ENCODE data around the gene ATP11C.
"Not testable (repeated sequence)": the region's sequence is repeated elsewhere in the genome, so short reads cannot be mapped to it uniquely, and the experiment has no call there.

Gene ATP11C

DNA sequence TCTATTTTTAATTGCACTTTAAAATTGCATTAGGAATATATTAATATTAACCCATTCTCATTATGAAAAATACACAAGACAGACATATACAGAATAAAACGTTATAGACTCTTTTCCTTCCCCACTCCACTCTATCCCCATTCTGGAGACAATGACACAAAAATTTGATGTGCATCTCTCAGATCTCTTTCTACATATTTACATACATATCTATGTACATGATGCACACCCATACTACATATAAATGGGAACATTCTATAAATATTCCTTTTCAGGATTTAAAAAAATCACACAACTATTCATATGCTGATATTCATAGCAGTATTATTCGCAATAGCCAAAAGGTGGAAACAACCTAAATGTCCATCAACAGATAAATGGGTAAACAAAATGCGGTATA lies 34.9 kb upstream of the ATP11C start:
- H3K4me3 ChIP-seq (ENCODE audit: low read depth, low read length): no peak overlapping the region
- DNase-seq (ENCODE audit: low read depth): no peak

DNA sequence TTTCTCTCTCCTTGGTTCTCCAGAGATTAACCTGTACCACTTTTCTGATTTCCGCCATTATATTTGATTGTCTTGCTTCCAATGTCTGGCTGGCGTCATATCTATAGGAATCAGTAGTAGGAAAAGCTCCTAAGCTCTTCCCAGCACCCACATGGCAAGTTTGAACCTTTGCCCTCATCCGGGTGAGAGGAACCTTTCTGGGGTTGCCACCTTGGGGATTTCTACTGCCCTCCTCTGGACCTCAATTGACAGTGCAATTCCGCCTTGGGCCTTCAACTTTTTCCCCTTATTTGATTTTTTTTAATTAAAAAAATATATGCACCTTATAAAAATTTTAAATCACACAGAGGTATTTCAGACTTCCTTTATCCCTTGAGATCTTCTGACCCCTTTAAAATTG lies 34.4 kb upstream of the ATP11C start:
- peak; percentile 6 for DNase-seq (ENCODE audit: low read depth)
- TF ChIP-seq, protein P1, sequence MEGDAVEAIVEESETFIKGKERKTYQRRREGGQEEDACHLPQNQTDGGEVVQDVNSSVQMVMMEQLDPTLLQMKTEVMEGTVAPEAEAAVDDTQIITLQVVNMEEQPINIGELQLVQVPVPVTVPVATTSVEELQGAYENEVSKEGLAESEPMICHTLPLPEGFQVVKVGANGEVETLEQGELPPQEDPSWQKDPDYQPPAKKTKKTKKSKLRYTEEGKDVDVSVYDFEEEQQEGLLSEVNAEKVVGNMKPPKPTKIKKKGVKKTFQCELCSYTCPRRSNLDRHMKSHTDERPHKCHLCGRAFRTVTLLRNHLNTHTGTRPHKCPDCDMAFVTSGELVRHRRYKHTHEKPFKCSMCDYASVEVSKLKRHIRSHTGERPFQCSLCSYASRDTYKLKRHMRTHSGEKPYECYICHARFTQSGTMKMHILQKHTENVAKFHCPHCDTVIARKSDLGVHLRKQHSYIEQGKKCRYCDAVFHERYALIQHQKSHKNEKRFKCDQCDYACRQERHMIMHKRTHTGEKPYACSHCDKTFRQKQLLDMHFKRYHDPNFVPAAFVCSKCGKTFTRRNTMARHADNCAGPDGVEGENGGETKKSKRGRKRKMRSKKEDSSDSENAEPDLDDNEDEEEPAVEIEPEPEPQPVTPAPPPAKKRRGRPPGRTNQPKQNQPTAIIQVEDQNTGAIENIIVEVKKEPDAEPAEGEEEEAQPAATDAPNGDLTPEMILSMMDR (IDR thresholded peaks at IDR 0.05; ENCODE audit: insufficient read depth, low read depth, low read length, missing control alignments): peak; percentile 27
- no peak overlapping the region for H3K4me3 ChIP-seq (ENCODE audit: low read depth, low read length)

More for the DNA sequence above, 34.9 kb upstream of the ATP11C start:
- TF ChIP-seq, protein P1 (IDR thresholded peaks at IDR 0.05; ENCODE audit: insufficient read depth, low read depth, low read length, missing control alignments): no peak

DNA sequence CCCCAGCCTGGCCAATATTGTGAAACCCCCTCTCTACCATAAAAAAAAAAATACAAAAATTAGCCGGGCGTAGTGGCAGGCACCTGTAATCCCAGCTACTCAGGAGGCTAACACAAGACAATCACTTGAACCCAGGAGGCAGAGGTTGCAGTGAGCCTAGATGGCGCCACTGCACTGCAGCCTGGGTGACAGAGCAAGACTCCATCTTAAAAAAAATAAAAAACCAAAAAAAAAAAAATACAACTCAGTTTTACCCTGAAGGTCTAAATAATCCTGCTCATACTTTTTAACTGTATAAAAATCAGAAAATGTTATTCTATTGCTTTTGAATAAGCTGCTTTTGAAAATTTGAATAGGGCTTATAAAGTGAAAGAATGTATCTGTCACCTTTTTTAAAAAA lies 33.3 kb upstream of the ATP11C start:
- not testable (repeated sequence) for DNase-seq (ENCODE audit: low read depth); H3K4me3 ChIP-seq (ENCODE audit: low read depth, low read length)

DNA sequence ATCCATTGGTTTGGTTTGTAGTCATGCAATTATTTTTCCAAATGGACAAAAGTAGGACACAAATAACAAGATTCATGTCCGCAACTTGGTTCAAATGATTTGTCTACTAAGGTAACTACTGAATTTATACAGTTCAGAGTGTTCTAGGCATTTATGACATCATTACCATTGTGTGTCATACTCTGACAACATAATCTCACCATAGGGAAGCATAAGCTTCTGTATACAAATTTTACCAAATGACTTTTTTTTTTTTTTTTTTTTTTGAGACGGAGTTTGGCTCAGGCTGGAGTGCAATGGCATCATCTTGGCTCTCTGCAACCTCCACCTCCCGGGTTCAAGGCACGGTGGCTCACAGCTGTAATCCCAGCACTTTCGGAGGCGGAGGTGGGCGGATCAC lies 32.6 kb upstream of the ATP11C start, which contains the start of gene CXorf66:
CXorf66 (minus strand) TSS at position 101 of the 400 bp plus-strand sequence; CDS start at position 76, 25 bp downstream.
- TF ChIP-seq, protein P1 (IDR thresholded peaks at IDR 0.05; ENCODE audit: insufficient read depth, low read depth, low read length, missing control alignments): no peak
- DNase-seq (ENCODE audit: low read depth): no peak

DNA sequence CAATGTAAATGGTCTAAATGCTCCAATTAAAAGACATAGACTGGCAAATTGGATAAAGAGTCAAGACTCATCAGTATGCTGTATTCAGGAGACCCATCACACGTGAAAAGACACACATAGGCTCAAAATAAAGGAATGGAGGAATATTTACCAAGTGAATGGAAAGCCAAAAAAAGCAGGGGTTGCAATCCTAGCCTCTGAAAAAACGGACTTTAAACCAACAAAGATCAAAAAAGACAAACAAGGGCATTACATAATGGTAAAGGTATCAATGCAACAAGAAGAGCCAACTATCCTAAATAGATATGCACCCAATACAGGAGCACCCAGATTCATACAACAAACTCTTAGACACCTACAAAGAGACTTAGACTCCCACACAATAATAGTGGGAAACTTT lies 28.2 kb upstream of the ATP11C start:
- not testable (repeated sequence) for H3K4me3 ChIP-seq (ENCODE audit: low read depth, low read length); DNase-seq (ENCODE audit: low read depth)

More for the DNA sequence above, 32.6 kb upstream of the ATP11C start, which contains the start of gene CXorf66:
- H3K4me3 ChIP-seq (ENCODE audit: low read depth, low read length): no peak within 1 kb of the TSS

DNA sequence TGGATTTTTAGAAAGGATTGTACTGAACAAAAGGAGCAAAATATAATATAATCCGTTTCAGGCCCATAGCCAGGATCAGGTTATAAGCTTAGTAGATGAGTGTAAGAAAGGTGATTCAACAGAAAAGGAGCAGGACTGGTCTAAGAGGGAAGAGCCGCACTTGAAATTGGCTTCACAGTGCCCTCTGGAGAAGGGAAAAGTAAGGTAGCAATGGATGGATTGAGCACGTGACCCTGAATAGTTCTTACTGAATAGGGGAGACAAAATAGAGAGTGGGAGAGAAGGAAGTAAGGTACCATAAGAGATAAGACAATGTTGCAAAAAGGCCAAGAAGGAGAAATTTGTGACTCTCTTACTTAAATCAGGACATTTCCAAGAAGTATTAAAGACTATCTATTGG lies 16.9 kb upstream of the ATP11C start:
- TF ChIP-seq, protein P1 (IDR thresholded peaks at IDR 0.05; ENCODE audit: insufficient read depth, low read depth, low read length, missing control alignments): no peak
- H3K4me3 ChIP-seq (ENCODE audit: low read depth, low read length): no peak overlapping the region
- DNase-seq (ENCODE audit: low read depth): no peak

DNA sequence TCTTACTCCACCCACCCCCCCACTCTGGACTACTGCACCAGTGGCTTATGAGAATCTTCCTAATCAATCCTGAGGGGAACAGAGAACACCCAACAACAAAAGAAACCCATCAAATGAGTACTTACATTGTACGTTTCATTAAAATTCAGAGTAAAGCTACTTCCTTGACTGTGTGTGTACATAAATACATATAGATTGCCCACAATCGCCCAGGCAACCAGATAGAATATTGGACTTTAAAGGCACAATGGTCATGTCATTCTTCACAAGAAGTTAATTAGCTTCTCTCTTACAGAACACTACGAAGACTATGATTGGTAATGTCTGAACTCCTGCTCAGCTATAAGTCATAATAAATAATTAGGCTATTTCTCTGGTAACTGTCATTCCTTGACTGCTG lies 12.2 kb upstream of the ATP11C start:
- no peak overlapping the region for H3K4me3 ChIP-seq (ENCODE audit: low read depth, low read length)
- TF ChIP-seq, protein P1 (IDR thresholded peaks at IDR 0.05; ENCODE audit: insufficient read depth, low read depth, low read length, missing control alignments): no peak
- no peak for DNase-seq (ENCODE audit: low read depth)

DNA sequence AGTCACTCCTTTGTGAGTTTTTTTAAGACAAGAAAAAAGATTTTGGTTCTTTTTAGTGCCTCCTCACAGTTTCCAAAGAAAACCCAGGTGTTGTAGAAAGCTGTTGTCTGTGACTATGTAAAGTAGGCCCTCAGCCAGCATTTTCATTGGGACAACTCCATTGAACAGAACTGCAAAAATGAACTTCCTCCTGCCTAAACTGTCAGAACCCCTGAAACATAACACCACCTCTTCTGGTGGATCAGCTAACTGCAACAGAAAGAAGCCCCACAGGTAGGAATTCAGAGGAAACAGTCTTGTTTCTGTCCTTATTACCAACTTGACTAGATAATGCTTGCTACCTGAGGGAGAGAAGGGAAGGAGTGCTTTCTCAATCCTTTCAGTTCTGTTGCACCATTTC lies 3.4 kb upstream of the ATP11C start:
- TF ChIP-seq, protein P1 (IDR thresholded peaks at IDR 0.05; ENCODE audit: insufficient read depth, low read depth, low read length, missing control alignments): no peak
- no peak overlapping the region for H3K4me3 ChIP-seq (ENCODE audit: low read depth, low read length)
- peak; percentile 18 for DNase-seq (ENCODE audit: low read depth)
